CD4-positive, alpha-beta T cell treated with Interferon gamma for 1 hour (primary cell): ENCODE results near the gene PAAF1.
A peak's percentile ranks its signal among the peaks of the same experiment; 100 is the strongest.
"Not testable (repeated sequence)": the region's sequence is repeated elsewhere in the genome, so short reads cannot be mapped to it uniquely, and the experiment has no call there.

Experiments
- DNase-seq: peaks from one replicate; pipeline ENCODE4 v3.0.0-alpha.2; 2020

PAAF1 gene

DNA sequence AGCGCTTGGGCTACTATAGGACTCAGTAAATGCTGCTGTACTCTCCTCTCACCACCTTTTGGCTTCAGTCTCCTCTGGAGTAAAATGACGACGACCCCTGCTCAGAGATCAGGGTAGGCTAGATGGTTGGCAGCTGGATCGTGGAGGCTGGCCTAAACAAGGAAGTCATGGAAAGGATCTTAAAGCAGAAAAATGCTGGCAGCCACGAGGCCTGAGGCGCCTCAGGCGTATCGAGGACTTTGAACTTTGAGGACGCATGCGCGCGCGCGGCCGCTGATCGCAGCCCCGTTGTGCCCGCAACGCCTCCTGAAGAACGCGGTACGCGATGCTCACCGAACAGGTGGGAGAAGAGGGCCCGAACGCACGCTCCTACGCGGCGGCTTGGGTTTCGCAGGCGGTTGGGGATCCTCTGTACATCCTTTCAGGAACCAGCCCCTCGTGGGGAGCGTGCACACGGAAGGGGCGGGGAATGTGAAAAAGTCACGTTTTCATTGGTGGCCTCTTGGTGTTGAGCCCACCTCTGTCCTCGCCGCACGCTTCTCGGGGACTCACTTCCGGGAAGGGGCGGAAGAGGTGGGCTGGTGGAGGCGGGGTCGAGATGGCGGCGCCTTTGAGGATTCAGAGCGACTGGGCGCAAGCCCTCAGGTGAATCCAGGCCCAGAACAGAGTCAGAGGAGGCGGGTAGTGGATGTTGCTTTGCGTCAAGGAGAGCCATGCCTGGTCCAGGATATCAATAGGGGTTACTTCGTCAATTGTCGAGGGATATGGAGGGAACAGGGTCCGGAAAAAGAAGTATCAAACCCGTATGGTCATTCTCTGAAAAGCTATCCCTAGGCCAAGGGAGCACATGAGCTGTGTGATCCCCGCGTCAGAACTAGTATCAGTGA lies at the start of gene PAAF1, which contains the start of gene COA4:
Gene PAAF1 (plus strand): TSS at position 576 of the 887 bp plus-strand sequence. CDS start 23 bp downstream, at position 599.
Gene COA4 (minus strand): TSS at position 423 of the 887 bp plus-strand sequence. CDS start 3,468 bp downstream, outside the sequence.
- peak; percentile 92 for DNase-seq

DNA sequence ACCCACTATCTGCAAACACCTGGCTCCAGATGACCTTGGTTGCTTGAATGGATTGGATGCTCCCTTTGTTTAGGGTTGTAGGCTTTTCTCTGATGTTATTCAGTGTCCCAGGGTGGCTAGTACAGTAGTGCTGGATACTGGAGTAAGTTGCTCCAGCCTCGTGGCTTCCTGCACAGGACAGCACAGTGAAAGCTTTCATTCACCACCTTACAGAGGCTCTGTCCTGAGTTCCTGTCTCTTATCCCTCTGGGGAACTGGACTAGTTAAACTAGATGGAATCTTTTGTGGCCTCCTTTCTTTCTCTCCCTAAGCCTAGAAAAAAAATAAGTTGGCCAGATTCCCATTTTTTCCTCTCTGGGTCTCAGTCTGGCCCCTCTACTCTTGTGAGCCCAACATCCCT lies 46.5 kb upstream of the PAAF1 start:
- no peak for DNase-seq

- DNase-seq, result no peak
These were observed 43.7 kb upstream of the PAAF1 start for GRCh38 chr11:73833067-73833466.

- no peak for DNase-seq
These were observed 38.2 kb upstream of the PAAF1 start for GRCh38 chr11:73838443-73839122.

GRCh38 chr11:73839123-73839457 lies 37.7 kb upstream of the PAAF1 start:
- no peak for DNase-seq

- DNase-seq, result no peak
These were observed 25.6 kb upstream of the PAAF1 start for GRCh38 chr11:73851046-73851764.

- DNase-seq, result no peak
These were observed 24.8 kb upstream of the PAAF1 start for GRCh38 chr11:73852049-73852448.

DNA sequence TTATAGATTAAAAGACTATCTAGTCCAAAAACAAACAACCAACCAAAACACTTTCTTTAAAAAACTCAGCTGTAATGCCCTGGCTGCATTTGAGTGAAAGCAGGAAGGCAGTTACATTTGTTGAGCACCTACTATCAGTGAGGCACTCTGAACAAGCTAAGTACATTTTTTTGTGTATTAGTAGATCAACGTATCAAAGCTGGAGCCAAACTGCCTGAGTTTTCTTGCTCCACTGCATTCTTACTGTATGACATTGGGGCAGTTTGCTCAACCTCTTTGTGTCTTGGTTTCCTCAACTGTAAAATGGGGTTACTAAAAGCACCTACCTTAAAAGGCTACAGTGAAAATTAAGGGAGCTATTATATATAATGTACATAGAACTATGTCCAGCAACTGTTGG lies 22.1 kb upstream of the PAAF1 start:
- DNase-seq, result no peak

DNA sequence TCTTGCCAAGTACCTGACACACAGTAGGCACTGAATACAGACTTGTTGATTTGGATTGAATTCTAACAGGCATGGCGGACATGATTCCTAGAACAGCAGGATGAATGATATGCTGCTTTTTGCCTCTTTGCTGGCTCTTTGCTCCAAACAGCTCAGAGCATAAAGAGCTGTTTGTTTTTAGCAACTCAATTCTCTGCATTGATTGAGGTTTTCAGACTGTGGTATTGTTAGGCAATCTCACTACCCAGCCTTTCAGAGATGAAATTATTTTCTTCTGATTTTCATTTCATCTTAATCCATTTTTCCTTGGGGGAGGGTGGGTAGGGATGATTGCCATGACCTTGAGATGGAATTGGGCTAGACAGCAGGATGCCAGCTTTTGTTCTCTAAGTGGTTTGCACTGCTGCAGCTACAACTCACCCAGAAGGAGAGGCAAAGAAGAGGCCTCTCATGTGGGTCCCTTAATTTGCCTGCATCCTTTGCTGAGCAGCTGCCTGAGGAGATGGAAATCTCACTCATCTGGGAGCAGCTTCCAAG lies 20.7 kb upstream of the PAAF1 start:
- DNase-seq, result no peak

DNA sequence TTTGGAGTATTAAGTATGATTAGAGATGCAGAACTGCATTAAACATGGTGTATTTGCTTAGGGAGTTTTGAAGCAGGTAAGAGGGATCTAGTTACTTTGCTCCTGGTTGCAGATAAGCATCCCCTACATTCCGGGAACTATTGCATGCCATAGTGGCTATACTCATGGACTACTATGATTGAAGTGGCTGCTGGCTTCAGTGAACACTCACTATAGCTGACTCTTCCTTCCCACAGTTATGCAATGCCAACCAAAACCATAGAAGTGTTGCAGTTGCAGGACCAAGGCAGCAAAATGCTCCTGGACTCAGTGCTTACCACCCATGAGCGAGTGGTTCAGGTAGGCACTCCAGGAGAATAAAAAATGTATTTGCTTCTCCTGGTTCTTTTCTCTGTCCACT lies 17.1 kb upstream of the PAAF1 start:
- no peak for DNase-seq

- no peak for DNase-seq
These were observed 16.6 kb upstream of the PAAF1 start for GRCh38 chr11:73860202-73860601.

DNA sequence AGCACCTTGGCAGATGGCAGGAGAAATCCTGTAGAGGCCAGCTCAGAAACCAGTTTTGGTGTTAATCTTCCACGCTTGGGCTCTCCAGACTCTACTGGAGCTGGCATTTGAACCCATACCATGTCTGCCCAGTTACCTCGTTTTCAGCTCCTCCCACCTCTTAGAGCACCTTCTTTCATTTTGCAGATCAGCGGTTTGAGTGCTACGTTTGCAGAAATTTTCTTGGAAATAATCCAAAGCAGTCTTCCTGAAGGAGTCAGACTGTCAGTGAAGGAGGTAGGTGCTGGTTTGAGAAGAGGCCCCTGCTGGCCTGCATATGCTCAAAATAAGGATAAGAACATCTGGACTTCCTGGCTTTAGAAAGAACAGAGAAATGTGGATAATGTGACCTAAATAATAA lies 13.8 kb upstream of the PAAF1 start:
- DNase-seq, result no peak

- DNase-seq, result no peak
These were observed 10.7 kb upstream of the PAAF1 start for GRCh38 chr11:73866095-73866579.

DNA sequence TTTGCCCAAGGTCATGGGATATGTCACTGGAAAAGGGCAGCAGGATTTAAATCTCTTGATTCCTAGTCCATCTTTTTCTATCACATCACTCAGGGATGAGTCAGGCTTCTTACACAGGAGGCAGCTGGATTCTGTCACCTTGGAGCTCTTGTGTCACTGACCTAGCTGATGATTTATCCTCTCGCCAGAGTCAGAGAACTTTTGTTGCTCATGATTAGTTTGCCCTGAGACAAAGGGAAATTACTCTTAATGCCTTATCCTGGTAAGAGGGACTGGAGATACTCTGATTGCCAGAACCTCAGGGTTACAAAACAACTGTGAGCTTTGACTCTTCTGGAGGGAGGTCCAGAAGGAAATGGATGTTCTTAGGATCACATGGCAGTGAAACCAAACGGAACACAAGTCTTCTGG lies 10.2 kb upstream of the PAAF1 start:
- no peak for DNase-seq

GRCh38 chr11:73869332-73869949 lies 7.4 kb upstream of the PAAF1 start:
- no peak for DNase-seq

DNA sequence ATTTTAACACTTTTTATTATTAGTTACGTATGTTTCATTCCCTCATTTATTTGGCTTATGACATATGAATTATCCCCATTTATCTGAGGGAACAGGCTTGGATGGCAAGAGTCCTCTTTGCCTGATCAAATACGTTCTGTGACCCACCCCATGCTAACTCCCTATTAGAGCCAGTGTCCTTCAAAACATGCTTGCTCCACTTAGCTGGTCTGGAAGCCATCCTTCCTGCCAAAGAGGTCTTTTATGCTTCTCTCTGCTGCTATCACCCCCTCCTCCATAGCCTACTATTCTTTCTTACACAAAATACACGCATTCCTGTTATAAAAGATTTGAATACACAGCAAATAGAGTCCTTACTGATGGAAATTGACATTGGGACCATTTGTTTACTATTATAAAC lies 6.5 kb upstream of the PAAF1 start:
- no peak for DNase-seq

- DNase-seq, result no peak
These were observed 3.9 kb upstream of the PAAF1 start for GRCh38 chr11:73872749-73873357.

GRCh38 chr11:73875380-73875779 lies 1.4 kb upstream of the PAAF1 start:
- no peak for DNase-seq

GRCh38 chr11:73875840-73876239 lies 959 bp upstream of the PAAF1 start:
- no peak for DNase-seq

DNA sequence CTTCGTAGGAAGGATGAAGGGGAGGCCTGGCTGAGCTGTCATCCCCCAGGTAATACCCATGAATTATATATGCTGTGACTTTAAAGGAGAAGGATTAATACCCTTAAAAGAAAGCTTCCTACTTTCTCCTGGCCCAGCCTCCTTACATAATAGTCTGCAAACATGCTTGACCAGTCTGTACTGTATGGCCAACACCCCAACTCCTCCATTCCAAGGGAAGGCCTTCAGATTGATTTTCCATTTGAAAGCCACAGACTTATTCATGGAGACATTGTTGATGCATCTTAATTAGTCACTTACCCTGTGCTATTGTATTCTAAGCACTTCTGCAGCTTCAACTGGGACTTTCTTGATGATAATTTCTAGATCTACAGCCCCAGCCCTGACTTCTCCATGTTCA lies 2.0 kb downstream of the PAAF1 start:
- DNase-seq, result no peak

DNA sequence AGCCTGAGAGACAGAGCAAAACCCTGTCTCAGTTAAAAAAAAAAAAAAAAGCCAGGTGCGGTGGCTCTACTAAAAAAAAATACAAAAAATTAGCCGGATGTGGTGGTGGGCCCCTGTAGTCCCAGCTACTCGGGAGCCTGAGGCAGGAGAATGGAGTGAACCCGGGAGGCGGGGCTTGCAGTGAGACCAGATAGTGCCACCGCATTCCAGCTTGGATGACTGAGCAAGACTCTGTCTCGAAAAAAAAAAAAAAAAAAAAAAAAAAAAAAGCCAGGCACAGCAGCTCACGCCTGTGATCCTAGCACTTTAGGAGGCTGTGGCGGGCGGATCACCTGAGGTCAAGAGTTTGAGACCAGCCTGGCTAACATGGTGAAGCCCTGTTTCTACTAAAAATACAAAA lies 3.6 kb downstream of the PAAF1 start:
- DNase-seq, result not testable (repeated sequence)

DNA sequence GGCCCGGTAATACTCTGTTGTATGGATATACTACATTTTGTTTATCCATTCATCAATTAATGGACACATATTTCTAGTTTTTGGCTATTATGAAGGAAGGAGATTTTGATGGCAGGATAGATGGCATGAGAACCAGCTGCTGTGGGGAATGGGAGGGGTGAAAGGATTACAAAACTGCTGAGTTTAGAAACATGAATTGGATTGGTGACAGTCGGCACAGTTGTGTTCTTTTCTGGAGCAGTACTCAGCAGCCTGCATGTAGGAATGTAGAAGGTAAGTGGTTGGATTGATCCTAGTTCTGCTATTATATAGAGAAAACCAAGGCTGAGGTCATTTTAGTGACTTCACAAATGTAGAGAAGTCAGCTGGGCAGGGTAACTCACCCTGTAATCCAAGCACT lies 7.1 kb downstream of the PAAF1 start:
- DNase-seq, result no peak
